Activated CD4-positive, alpha-beta T cell treated with anti-CD3 and anti-CD28 coated beads, Interleukin-2, amount 50 U/mL, for 16 hours (primary cell): ENCODE results near the gene MTLN.
"Not testable (repeated sequence)": the region's sequence is repeated elsewhere in the genome, so short reads cannot be mapped to it uniquely, and the experiment has no call there.

Experiments
- DNase-seq: peaks from one replicate; pipeline ENCODE4 v3.0.0-alpha.2; 2020

Gene MTLN, protein sequence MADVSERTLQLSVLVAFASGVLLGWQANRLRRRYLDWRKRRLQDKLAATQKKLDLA

DNA sequence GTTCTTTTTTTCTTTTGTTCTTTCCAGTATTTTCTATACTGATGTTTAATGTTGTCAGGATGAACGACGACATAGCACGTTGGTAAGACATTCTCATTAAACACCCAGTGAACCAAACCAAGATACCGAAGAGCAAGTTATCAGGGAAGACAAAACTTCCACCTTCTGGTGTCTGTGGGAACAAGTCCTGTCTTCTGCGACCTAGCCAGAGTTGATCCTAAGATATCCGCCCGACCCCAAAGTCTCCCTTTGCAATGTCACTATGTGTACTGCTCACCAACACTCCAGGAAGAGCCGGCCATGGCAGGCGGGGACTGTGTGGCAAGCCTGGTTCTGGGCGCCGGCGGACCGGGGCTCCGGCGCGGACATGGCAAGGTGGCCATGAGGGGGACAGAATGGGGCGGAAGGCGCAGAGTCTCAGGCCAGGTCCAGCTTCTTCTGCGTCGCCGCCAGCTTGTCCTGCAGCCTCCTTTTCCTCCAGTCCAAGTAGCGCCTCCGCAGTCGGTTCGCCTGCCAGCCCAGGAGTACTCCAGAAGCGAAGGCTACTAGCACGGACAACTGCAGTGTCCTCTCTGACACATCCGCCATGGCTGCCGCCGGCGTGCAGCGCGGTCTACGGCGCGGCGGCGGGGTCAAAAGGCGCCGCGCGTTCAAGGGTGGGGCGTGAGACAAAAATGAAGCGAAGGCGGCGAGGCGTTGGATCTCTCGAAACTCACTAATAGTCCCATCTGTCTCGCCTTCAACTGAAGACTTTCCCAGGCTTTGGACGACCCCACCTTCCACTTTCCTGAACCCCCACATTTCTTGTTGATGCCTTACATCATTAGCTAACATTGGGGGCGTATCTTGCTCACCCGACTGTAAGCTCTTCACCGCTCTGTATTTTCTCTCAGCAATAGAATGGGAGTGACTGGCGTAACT, at the start of gene MTLN:
MTLN (minus strand) TSS at position 610 of the 921 bp plus-strand sequence; CDS start at position 588, 22 bp downstream.
- DNase-seq, result peak; percentile 77

DNA sequence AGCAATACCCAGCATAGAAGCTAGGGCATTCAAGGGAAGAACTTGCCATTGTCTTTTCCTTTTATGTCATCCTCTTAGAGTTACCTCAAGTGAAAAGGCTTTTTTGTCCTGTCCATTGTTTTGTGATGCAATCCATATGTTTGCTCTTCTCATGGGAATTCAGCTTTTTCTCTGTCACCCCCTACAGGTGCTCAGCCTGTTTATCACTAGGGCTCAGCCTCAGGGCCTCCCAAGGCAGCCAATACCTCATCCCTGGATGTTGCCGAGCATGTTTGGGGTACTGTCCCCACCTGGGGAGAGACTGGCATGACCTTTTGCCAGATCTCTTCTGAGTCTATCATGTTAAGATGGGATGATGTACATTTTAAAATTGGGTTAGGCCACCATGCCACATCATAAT, 49.6 kb upstream of the MTLN start:
- not testable (repeated sequence) for DNase-seq

DNA sequence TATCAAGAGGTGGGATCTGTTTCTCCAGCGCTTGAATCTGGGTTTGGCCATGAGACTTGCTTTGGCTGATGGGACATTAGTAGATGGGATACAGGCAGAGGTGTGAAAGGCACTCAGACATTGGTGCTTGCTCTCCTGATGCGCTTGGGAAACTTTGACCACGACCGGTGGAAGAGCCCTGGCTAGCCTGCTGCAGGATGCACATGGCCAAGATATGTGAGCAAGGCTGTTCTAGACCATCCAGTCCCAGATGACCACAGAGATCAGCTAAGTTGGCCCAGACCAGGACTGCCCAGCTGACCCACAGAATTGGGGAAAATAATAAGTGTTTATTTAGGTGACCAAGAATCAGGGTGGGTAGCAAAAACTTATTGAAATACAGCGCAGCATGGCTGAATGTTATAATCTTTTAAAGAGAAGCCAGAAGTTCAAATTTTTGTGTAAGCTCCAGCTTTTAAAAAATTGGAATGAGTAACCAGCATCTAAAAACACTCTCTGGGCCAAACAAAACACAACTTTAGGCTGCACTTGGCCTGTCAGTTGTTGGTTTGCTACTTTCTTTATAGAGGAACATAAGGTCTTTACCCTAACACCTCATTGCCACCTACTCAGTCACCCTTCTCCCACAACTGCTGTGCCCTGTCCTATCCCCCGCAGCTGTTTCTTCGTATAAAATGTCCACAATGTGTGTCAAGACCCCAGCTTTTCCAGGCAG, 35.9 kb upstream of the MTLN start:
- not testable (repeated sequence) for DNase-seq

DNA sequence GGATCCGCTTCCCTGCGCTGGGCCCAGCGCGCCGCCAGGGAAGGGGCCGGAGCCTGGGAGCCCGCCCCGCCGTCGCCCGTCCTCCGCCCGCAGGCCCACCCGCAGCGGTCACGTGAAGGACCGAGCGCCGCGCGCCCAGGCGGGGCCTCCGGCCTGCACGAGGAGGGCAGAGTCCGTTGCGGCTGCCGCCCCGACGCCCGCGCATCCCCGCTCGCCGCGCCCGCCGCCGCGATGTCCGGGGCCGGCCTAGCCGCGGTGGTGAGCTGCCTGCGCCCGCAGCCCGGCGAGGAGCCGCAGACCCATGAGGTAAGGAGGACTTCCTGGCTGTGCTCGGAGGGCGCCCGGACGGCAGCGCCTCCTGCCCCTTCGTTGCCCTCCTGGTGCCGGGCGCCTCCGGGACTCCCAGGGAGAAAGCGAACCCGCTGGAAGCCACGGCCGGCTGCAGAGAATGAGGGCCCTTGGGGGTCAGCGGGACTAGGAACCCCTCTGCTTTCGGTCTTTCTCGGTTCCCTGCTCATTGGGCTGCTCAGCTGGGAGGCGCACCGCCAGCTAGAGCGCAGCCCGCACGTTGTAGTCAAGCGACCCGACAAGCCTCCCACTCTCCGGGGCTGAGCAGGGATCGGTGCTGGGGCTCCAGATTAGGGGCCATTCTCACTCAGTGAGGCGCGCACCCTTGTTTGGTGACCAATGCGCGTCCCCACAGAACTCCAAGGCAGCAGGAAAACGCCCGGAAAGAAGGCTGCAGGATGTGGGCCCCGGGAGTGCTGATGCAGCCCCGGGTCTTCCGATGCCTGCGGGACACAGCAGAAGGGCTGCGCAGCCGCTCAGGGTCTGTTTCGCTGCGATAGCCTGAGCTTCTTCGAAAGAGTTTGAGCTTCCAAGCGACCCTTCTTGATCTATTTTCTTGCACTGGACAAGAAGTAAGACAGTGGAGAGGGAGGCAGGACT, 33.4 kb upstream of the MTLN start:
- DNase-seq, result not testable (repeated sequence)

DNA sequence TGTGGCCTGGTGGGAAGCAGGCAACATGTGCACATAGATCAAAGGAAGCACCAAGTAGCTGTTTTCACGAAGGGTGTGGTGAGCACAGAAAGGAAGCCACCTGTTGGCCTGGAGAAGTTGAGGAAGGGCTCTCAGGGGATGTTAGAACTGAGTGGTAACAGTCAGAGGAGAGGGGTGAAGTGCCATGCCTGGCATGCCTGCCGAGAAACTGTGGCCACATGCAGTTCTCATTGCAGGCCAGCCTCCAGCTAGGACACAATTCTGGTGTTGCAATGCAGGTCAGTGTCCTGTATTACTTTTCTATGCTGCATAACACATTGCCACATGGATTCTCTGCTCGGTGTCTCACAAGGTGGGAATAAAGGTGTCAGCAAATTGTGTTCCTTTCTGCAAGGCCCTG, 30.9 kb upstream of the MTLN start:
- not testable (repeated sequence) for DNase-seq

DNA sequence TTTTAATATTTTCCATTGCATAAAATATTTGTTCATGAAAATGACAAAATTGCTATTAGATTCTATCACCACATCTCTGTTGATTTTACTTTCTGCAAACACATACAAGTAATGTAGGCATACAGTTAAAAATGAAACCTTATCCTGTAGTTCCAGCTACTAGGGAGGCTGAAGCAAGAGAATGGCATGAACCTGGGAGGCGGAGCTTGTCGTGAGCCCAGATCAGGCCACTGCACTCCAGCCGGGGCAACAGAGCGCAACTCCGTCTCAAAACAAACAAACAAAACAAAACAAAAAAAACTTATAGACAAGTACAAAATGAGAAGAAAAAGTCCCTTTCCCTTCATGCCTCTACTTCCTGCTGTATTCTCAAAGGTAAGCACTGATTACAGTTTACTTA, 22.2 kb upstream of the MTLN start:
- not testable (repeated sequence) for DNase-seq

DNA sequence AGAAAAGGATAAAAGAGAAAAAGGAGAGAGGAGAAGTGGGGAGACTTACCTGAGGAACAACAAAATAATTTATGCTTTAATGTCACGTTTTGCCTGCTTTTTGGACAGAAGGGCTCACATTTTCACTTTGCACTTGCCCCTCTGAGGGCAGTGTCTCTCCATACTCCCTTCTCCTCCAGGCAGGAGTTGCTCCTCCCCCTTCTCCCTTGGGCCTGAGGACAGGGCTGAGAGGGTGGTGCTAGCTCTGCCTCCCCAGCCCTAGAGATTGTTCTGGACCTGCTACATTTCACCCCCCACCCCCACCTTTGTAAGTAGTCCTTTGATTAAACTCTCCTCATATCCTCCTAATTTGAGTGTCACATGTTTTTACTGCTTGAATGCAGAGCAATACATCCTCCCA, 17.5 kb upstream of the MTLN start:
- DNase-seq, result not testable (repeated sequence)

DNA sequence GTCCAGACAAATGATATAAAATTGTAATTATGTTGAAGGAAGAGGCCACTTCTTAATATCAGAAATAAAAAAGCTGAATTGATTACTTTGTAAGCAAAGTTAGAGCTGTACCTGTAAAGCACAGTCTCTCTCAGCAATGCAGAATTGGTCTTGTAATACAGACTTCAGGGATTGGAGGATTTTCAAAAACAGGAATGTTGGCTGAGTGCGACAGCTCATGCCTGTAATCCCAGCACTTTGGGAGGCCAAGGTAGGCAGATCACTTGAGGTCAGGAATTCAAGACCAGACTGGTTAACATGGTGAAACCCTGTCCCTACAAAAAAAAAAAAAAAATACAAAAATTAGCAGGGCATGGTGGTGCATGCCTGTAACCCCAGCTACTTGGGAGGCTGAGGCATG, 10.3 kb upstream of the MTLN start:
- DNase-seq, result not testable (repeated sequence)

DNA sequence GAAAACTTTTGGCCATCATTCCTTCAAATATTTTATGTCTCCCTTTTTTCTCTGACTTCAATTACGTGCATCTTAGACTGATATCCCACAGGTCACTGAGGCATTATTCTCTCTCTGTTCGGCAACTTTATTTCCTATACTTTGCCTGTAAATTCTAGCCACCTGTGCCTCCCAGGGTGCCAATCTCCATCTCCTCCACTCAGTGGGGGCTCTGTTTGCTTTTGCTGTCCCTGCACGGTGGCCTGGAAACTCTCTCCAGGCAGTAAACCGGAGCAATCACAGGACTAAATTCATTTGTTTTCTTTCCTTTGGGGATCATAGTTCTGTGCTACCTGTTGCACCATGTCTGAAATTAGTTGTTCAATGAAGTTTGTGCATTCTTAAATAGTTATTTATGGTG, 9.6 kb upstream of the MTLN start:
- DNase-seq, result no peak

DNA sequence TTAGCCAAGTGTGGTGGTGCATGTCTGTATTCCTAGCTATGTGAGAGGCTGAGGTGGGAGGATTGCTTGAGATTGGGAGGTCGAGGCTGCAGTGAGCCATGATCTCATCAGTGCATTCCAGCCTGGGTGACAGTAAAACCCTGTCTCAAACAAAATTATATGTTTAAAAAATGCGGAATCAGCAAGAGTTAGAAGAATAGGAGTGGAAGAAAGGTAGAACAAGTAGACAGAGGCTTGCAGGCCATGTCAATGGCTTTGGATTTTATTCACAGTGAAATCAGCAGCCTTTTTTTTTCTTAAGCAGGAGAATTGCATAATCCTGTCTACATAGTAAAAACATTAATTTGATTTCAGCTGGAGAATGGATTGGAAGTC, 7.8 kb upstream of the MTLN start:
- DNase-seq, result no peak

DNA sequence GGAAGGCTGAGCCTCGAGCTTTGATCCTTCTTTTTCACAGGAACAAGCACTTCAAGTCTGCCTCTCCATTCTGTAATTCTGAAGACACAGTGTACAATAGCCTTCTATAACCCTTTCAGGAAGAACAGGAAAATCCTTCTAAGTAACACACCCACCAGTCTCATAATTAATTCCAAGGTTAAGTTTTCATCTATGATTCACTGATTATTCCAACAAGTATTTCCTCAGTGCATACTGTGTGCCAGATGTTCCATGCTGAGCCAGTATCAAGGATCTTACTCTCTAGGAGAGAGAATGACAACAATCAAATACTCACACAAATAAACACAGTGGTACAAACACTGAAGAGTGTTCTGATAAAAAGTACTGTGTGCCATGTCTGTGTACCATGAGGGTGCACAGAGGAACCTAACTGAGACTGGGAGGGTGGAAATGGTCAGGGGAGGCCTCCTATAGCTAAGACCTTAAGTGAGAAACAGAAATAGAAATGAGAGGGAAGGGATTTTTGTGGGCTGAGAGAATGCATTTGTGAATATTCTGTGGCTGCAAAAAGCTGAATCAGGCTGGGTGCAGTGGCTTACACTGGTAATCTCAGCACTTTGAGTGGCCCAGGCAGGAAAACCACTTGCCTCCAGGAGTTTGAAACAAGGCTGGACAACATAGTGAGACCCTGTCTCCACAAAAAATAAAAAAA, 7.3 kb upstream of the MTLN start:
- DNase-seq, result no peak

DNA sequence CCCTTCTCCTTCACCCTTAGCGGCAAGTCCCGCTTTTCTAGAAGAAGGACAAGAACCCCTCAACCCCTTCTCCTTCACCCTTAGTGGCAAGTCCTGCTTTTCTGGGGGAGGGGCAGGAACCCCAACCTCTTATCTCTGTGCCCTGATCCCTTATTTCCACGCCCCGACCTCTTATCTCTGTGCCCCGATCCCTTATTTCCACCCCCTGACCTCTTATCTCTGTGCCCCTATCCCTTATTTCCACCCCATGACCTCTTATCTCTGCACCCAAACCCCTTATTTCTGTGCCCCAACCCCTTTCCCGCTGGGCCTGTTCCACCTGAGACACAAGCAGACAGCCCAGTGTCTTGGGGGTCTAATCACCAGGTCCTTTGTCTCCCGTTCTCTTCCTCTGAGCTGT, 6.5 kb upstream of the MTLN start:
- DNase-seq, result not testable (repeated sequence)

DNA sequence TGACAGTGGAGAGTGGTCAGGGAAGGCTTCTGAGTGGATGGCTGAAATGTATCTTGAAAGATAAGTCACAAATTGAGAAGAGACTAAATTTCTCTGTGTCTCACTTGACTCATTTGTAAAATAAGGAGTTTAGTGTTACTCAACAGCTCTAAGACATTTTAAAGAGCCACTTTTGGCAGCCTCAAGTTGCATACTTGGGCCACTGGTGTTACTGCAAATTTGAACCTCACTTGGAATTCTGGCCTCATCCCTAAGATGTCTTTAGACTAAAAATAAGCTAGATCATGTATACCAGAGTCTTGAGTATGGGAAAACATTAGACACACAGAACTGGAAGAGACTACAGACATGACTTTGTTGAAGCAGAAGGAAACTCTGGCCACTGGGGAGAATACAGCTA, 4.5 kb upstream of the MTLN start:
- DNase-seq, result no peak

DNA sequence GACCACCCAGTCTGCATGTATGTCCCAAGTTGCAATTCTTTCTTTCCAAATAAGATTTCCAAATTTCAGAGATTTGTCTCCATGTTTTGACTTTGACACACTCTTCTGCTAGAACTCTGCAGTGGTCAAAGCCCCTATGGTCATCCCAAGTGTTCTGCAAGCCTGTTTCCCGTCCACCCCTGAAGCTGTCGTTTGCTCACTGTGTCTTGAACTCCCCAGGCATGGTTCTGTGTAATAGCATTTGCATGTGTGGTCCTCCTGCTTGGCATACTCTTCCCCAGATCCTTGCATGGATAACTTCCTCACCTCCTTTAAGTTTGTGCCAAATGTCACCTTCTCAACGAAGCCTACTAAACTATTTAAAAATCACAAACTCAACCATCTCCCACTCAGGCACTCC, 3.9 kb upstream of the MTLN start:
- DNase-seq, result no peak

DNA sequence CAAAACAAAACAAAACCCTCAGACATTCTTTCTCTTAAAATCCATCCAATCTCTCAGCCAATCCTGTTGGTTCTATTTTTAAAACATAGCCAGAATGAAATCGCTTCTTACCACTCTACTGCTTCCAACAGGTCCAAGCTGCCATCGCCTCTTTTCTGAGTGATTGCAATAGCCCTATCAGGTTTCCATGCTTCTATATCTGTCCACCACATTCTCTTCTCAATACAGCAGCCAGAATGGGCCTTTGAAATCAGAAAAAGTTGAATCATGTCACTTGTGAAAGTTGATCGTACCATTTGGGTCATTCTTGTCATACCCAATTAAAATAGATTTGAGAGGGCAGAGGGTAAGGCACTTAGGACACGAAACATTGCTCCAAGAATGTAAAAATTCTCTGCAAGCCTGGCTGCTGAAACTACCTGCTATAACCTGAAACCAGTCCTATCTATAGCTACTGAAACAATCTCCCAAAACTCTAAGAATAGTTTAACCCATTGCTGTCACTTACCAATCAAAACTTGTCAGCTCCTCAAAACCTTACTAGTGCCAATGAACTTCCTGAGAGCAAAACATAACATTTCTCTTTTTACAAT, 3.3 kb upstream of the MTLN start:
- DNase-seq, result no peak

DNA sequence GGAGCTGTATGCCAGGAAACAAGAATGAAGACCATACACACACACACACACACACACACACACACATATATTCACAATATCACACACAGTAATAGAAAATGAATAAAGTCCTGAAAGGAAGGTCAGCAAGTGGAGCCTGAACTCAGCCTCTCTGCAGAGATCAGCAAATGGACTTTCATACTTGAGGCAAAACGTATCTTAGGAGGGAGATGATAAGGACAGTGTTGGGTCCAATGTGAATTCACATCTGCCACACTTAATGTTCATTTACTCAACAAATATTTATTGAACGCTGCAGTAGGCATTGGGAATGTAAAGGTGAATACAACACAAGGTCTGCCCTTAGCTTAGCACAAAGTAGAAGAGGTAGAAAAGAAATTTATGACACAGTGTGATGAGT, 2.7 kb upstream of the MTLN start:
- no peak for DNase-seq

DNA sequence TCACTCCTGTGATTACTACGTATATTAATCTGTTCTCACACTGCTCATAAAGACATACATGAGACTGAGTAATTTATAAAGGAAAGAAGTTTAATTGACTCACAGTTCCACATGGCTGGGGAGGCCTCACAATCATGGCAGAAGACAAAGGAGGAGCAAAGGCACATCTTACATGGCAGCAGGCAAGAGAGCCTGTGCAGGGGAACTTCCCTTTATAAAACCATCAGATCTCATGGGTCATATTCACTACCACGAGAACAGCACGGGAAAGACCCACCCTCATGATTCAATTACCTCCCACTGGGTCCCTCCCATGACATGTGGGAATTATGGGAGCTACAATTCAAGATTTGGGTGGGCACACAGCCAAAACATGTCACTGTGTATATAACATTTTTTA, 1.2 kb upstream of the MTLN start:
- DNase-seq, result not testable (repeated sequence)

DNA sequence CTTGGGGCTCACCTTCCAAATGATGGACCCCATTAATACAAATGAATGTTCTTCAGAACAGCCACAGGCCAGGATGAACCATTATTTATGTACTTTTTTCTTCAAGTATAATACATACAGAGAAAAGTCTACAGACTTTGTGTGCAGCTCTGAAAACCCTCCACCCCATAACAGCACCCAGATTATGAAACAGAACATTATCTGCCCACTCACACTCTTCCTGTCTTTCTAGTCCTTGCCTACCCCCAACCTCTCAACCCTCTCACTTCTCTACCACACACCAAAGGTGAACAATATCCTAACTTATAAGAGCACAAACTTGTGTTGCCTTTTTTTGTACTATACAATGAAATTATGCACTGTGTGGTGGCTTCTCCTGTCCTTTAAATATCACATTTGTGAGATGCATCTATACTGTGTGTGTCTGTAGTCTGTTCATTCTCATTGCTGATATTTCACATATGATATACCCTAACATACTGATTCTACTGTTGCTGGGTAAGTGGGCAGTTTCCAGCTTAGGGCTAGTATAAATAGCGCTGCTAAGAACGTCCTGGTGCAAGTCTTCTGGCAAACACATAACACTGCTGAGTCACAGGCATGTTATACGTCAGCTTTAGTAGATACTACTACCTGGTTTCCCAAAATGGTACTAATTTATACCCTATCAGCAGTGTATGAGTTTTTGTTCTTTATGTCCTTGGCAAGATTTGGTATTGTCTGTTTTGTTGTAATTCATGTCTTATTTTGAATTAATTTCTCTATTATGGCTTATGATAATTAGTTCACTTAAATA, 6.5 kb downstream of the MTLN start:
- DNase-seq, result peak; percentile 16

DNA sequence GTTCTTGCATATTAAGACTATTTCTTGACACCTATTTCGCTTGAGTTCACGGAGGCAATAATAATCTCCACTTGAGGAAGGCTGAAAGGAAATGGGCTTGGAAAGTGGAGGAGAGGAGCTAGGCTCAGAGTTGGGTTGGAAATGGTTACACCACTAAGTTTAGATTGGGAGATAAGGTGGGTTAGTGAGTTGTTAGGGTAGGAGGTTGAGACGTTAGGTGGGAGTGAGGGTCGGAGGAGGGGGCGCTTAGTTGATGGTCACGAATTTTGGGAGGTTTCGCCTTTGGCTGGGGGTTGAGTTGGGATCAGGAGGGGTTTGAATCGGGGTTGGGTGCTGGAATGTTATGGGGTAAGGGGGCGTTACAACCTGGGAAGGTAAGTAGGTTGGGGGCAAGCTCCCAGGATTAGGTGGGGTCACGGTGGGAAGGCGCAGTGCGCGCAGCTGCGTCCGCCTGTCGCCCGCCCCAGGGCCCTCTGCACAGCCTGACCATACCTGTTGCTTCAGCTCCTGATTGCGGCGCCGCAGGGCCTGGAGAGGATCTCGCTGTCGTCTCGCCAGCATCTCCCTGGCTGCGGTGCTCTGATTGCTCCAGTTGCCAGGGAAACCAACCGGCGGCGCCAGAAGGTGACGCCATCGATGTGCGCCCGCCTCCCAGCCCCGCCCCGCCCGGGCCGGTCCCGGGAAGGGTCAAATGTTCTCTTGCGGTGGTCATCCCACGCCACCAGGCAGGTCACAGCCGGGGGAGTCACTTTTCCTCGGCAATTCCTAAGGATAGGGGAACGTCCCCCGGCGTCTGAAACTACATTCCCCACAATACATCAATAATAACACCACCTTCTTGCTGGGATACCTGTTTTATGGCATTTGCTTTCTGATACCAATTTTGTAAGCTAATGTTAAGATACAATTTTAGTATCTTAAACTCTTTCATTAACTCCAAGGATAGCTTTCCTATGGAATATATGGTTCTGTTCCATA, 7.7 kb downstream of the MTLN start, which contains the start of gene NPHP1:
NPHP1 (minus strand) TSS at position 606 of the 978 bp plus-strand sequence; CDS start at position 561, 45 bp downstream.
- peak; percentile 83 for DNase-seq
